Body of pancreas (tissue), 4 donors: Measurements from ENCODE around the gene SCAPER.

ENCODE experiments used
- CTCF ChIP-seq, 7 experiments: fragments of 450-650 bp in 4 of 7; fragments of 200-600 bp in 3 of 7; sonication (generic) in 3 of 7; IDR thresholded peaks; one replicate each; pipeline ENCODE4 v1.5.1; 2016 to 2019; ENCODE audit warnings: antibody characterized with exemption in 7 of 7
- POLR2A ChIP-seq, 3 donors: fragments of 450-650 bp; IDR thresholded peaks; one replicate each; pipeline ENCODE4 v1.6.1; 2016; ENCODE audit warnings: antibody characterized with exemption in 3 of 3, mild to moderate bottlenecking in 2 of 3

DNA sequence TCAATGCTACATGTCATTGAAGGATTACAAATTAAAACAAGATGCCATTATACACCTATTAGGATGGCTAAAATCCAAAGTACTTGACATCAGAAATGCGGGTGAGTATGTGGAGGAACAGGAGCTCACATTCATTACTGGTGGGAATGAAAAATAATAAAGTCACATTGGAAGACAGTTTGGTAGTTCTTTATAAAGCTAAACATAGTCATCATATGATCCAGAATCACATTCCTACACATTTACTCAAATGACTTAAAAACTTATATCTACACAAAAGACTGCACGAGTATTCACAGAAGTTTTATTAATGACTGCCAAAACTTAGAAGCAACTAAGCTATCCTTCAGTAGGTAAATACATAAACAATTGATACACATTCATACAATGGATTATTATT, 421.4 kb downstream of the SCAPER start:
- TF ChIP-seq POLR2A (IDR thresholded peaks at IDR 0.05) (no peak), CTCF (IDR thresholded peaks at IDR 0.05) (no peak)
